CD14-positive monocyte (primary cell): ENCODE measurements around the gene MMD2. TPM values are rescaled to one million over a fixed set of nuclear protein-coding genes. Genes with fewer than 3 reads are reported as not detected.
A peak's percentile ranks its signal among the peaks of the same experiment; 100 is the strongest.

ENCODE experiments used
- DNase-seq, 3 donors: peaks; one replicate each; pipeline ENCODE4 v3.0.0-alpha.2; 2011 to 2022
- H2AFZ ChIP-seq: 2 replicates; pipeline ENCODE4 v1.6.0; 2012; ENCODE audit warnings: mild to moderate bottlenecking, low read depth, low read length, inconsistent platforms; ENCODE audit not compliant: insufficient read depth, poor library complexity, severe bottlenecking
- H3K27ac ChIP-seq, 2 donors: 1 replicate in 1 of 2; 2 replicates in 1 of 2; pipeline ENCODE4 v1.5.1; 2012 to 2013; ENCODE audit warnings: low read length in 2 of 2, control low read depth in 1 of 2, inconsistent platforms in 1 of 2, low read depth in 1 of 2, mild to moderate bottlenecking in 1 of 2
- H3K27me3 ChIP-seq, 2 donors: one replicate each; pipeline versions ENCODE4 v1.6.0 to v1.6.1; 2011 to 2013; ENCODE audit warnings: low read length in 2 of 2; ENCODE audit not compliant: control insufficient read depth in 2 of 2, insufficient read depth in 2 of 2
- H3K36me3 ChIP-seq, 2 donors: replicated peaks in 1 of 2; 1 replicate in 1 of 2; 2 replicates in 1 of 2; pipeline versions ENCODE4 v1.5.1 to v1.6.1; 2012 to 2013; ENCODE audit warnings: low read length in 2 of 2, control low read depth in 1 of 2, inconsistent platforms in 1 of 2, mild to moderate bottlenecking in 1 of 2; ENCODE audit not compliant: insufficient read depth in 2 of 2, control insufficient read depth in 1 of 2
- H3K4me1 ChIP-seq, 2 donors: 1 replicate in 1 of 2; 2 replicates in 1 of 2; pipeline versions ENCODE4 v1.5.1 to v1.6.1; 2012 to 2013; ENCODE audit warnings: low read length in 2 of 2, control low read depth in 1 of 2, inconsistent platforms in 1 of 2, mild to moderate bottlenecking in 1 of 2, moderate library complexity in 1 of 2; ENCODE audit not compliant: insufficient read depth in 2 of 2, control insufficient read depth in 1 of 2
- H3K4me2 ChIP-seq: replicated peaks from 2 replicates; pipeline ENCODE3; 2012; ENCODE audit warnings: low read length, moderate library complexity, mild to moderate bottlenecking; ENCODE audit not compliant: poor library complexity, severe bottlenecking; ENCODE audit errors: extremely low read depth
- H3K4me3 ChIP-seq, 3 experiments: fragments of 200-600 bp in 1 of 3; sonication (generic) in 1 of 3; replicated peaks in 1 of 3; 1 replicate in 2 of 3; 2 replicates in 1 of 3; pipeline ENCODE4 v1.5.1; 2011 to 2013; ENCODE audit warnings: low read length in 3 of 3, mild to moderate bottlenecking in 3 of 3, control low read depth in 2 of 3, low read depth in 2 of 3, inconsistent platforms in 1 of 3, moderate library complexity in 1 of 3
- H3K79me2 ChIP-seq: 2 replicates; pipeline ENCODE4 v1.6.0; 2012; ENCODE audit warnings: mild to moderate bottlenecking, control low read depth, inconsistent platforms, low read length, moderate library complexity; ENCODE audit not compliant: insufficient read depth
- H3K9ac ChIP-seq: 2 replicates; pipeline ENCODE4 v1.6.0; 2017; ENCODE audit warnings: low read length, mild to moderate bottlenecking; ENCODE audit not compliant: insufficient read depth, poor library complexity, severe bottlenecking
- H3K9me3 ChIP-seq, 2 donors: replicated peaks in 1 of 2; 1 replicate in 1 of 2; 2 replicates in 1 of 2; pipeline versions ENCODE4 v1.5.1 to v1.6.1; 2012 to 2013; ENCODE audit warnings: low read length in 2 of 2, control low read depth in 1 of 2; ENCODE audit not compliant: control insufficient read depth in 1 of 2, insufficient read depth in 1 of 2
- H4K20me1 ChIP-seq: 2 replicates; pipeline ENCODE4 v1.6.0; 2012; ENCODE audit warnings: mild to moderate bottlenecking, low read length, control low read depth, moderate library complexity; ENCODE audit not compliant: insufficient read depth
- H3K27ac Mint-ChIP-seq, 7 donors: one replicate each; pipeline ENCODE4 v1.8.0; 2020; ENCODE audit warnings: mild to moderate bottlenecking in 7 of 7, mixed read lengths in 7 of 7, moderate library complexity in 6 of 7, inconsistent platforms in 2 of 7
- H3K27me3 Mint-ChIP-seq, 3 donors: one replicate each; pipeline ENCODE4 v1.8.0; 2021 to 2022; ENCODE audit warnings: low read depth in 3 of 3, mild to moderate bottlenecking in 3 of 3, mixed read lengths in 3 of 3, moderate library complexity in 3 of 3, inconsistent platforms in 1 of 3
- H3K36me3 Mint-ChIP-seq, 2 donors: one replicate each; pipeline ENCODE4 v1.8.0; 2020; ENCODE audit warnings: mixed read lengths in 2 of 2, inconsistent platforms in 1 of 2, mild to moderate bottlenecking in 1 of 2
- H3K4me1 Mint-ChIP-seq: one replicate; pipeline ENCODE4 v1.8.0; 2020; ENCODE audit warnings: mild to moderate bottlenecking, mixed read lengths
- H3K4me3 Mint-ChIP-seq, 2 donors: one replicate each; pipeline ENCODE4 v1.8.0; 2020; ENCODE audit warnings: mild to moderate bottlenecking in 2 of 2, mixed read lengths in 2 of 2, moderate library complexity in 1 of 2
- H3K9me3 Mint-ChIP-seq, 7 donors: one replicate each; pipeline ENCODE4 v1.8.0; 2020 to 2022; ENCODE audit warnings: mixed read lengths in 7 of 7, mild to moderate bottlenecking in 6 of 7, moderate library complexity in 6 of 7, inconsistent platforms in 2 of 7
- CTCF ChIP-seq: fragments of 200-600 bp; IDR thresholded peaks from one replicate; pipeline ENCODE4 v1.8.0; 2022; ENCODE audit warnings: antibody characterized with exemption, mild to moderate bottlenecking
- WGBS: methylation state at CpG from one replicate; pipeline ENCODE4 v1.1.5; 2013; ENCODE audit warnings: missing lambda C conversion rate; ENCODE audit not compliant: insufficient coverage; 5-methylcytosine and 5-hydroxymethylcytosine counted together
- intact Hi-C, 2 donors: fragments of 100-400 bp; cut with micrococcal nuclease; formaldehyde crosslinking; loops; one replicate each; pipeline versions ENCODE4 v1.15.0 to v1.15.1; 2023
- polyA plus RNA-seq, 3 donors: library from polyadenylated mRNA; depleted of rRNA in 1 of 3; unstranded in 2 of 3; stranded (reverse) in 1 of 3; fragments of 300-500 nt in 2 of 3; fragments of >200 nt in 1 of 3; fragmentation: Illumina TruSeq in 2 of 3; gene quantifications; 1 replicate in 2 of 3; 2 replicates in 1 of 3; pipeline ENCODE4 v1.2.3, GENCODE V29; 2012 to 2021

MMD2 gene
- polyA plus RNA-seq, 3 donors: not detected

- Histone ChIP-seq H3K36me3 (no peaks in the 10 kb centered on the region), H3K9ac (no peak overlapping the region), H3K4me1 (peaks cover 0 to 15% of the 10 kb centered on the region in 2 donors), H3K27ac (no peak overlapping the region), H3K9me3 (peaks cover 3 to 4% of the 10 kb centered on the region in 2 donors), H3K4me2 (no peak overlapping the region), H3K4me3 (no peak overlapping the region), H3K27me3 (peaks cover 12 to 25% of the 10 kb centered on the region in 2 donors), H3K79me2 (no peaks in the 10 kb centered on the region), H2AFZ (peak overlapping the region; percentile 2), H4K20me1 (no peaks in the 10 kb centered on the region)
- intact Hi-C loops: no loop called here
- H3K27ac Mint-ChIP-seq: no peak overlapping the region
- WGBS: 12% methylated on average over 28 of the region's 35 CpGs
- H3K9me3 Mint-ChIP-seq: peaks cover 3 to 10% (median 5%) of the 10 kb centered on the region in 7 donors
- DNase-seq: no peak
- peaks cover 34 to 59% (median 37%) of the 10 kb centered on the region in 3 donors for H3K27me3 Mint-ChIP-seq
- peaks cover 0 to 3% of the 10 kb centered on the region in 2 donors for H3K36me3 Mint-ChIP-seq
- peaks cover 10% of the 10 kb centered on the region for H3K4me1 Mint-ChIP-seq
- TF ChIP-seq CTCF: no peak
- peak overlapping the region in 1 of 2 donors; percentile 79 for H3K4me3 Mint-ChIP-seq
These were observed 76.6 kb downstream of the MMD2 start for GRCh38 chr7:4882169-4883032.

GRCh38 chr7:4880218-4880617 is 78.8 kb downstream of the MMD2 start:
- DNase-seq: no peak
- 86% methylated on average over 9 of the region's 10 CpGs for WGBS
- no peak for TF ChIP-seq CTCF
- Histone ChIP-seq H3K9ac (no peak overlapping the region), H2AFZ (no peak overlapping the region), H3K4me1 (peaks cover 0 to 15% of the 10 kb centered on the region in 2 donors), H3K36me3 (no peaks in the 10 kb centered on the region), H3K4me3 (no peak overlapping the region), H3K27me3 (peaks cover 12 to 25% of the 10 kb centered on the region in 2 donors), H4K20me1 (no peaks in the 10 kb centered on the region), H3K79me2 (no peaks in the 10 kb centered on the region), H3K9me3 (peaks cover 3 to 4% of the 10 kb centered on the region in 2 donors), H3K27ac (no peak overlapping the region), H3K4me2 (no peak overlapping the region)
- H3K36me3 Mint-ChIP-seq: peaks cover 0 to 3% of the 10 kb centered on the region in 2 donors
- intact Hi-C loops: no loop called here
- peak overlapping the region in 1 of 2 donors; percentile 6 for H3K4me3 Mint-ChIP-seq
- H3K27ac Mint-ChIP-seq: no peak overlapping the region
- H3K9me3 Mint-ChIP-seq: peaks cover 3 to 14% (median 5%) of the 10 kb centered on the region in 7 donors
- H3K4me1 Mint-ChIP-seq: peaks cover 10% of the 10 kb centered on the region
- peaks cover 32 to 50% (median 37%) of the 10 kb centered on the region in 3 donors for H3K27me3 Mint-ChIP-seq
